PC-3 (cell line): Measurements from ENCODE around the gene ZCCHC2. TPM values are rescaled to one million over a fixed set of nuclear protein-coding genes. Genes with fewer than 3 reads are reported as not detected.

Experiments used
- ATAC-seq: fragments of 200-7000 bp; cut with Tn5 transposase; 2 replicates; pipeline ENCODE4 v1.9.1; 2020; ENCODE audit warnings: mild to moderate bottlenecking, moderate library complexity
- BruUV-seq: library from RNA; stranded (reverse); fragments of 400-500 nt; replicated peaks from 2 replicates; lab custom pipeline; 2021; lab: Mats Ljungman, UMichigan
- CTCF ChIA-PET: fragments of 300-600 bp; sonication (Branson Sonifier 250); formaldehyde crosslinking; loops from one replicate; lab custom pipeline; 2022; ENCODE audit warnings: antibody characterized with exemption; lab: Charles Lee
- POLR2A ChIA-PET: fragments of 300-600 bp; sonication (Branson Sonifier 250); formaldehyde crosslinking; loops from one replicate; lab custom pipeline; 2022; ENCODE audit warnings: antibody characterized with exemption; ENCODE audit not compliant: unreplicated experiment; lab: Charles Lee
- DNase-seq: peaks from one replicate; pipeline ENCODE4 v3.0.0-alpha.2; 2015
- H2AFZ ChIP-seq: fragments of 300-600 bp; sonication (generic); 2 replicates; pipeline ENCODE4 v1.6.0; 2016; ENCODE audit warnings: antibody characterized with exemption, low read length
- H3F3A ChIP-seq: fragments of 300-600 bp; sonication (generic); one replicate; pipeline ENCODE4 v1.6.0; 2017; ENCODE audit warnings: antibody characterized with exemption, low read length, control low read depth, mild to moderate bottlenecking; ENCODE audit not compliant: unreplicated experiment
- H3K27ac ChIP-seq: fragments of 300-600 bp; sonication (generic); 2 replicates; pipeline ENCODE4 v1.5.1; 2016; ENCODE audit warnings: mild to moderate bottlenecking, low read length
- H3K27me3 ChIP-seq: fragments of 300-600 bp; sonication (generic); 2 replicates; pipeline ENCODE4 v1.6.1; 2016; ENCODE audit warnings: low read length, mixed read lengths
- H3K36me3 ChIP-seq: fragments of 300-600 bp; sonication (generic); 2 replicates; pipeline ENCODE4 v1.6.1; 2016; ENCODE audit warnings: low read depth, mixed run types, low read length, mixed read lengths
- H3K4me1 ChIP-seq: fragments of 300-600 bp; sonication (generic); 2 replicates; pipeline ENCODE4 v1.5.1; 2016; ENCODE audit warnings: low read length; ENCODE audit not compliant: insufficient read depth
- H3K4me2 ChIP-seq: fragments of 300-600 bp; sonication (generic); 2 replicates; pipeline ENCODE4 v1.6.0; 2016; ENCODE audit warnings: low read length
- H3K4me3 ChIP-seq: fragments of 300-600 bp; sonication (generic); 2 replicates; pipeline ENCODE4 v1.5.1; 2016; ENCODE audit warnings: mild to moderate bottlenecking, low read length, mixed read lengths
- H3K79me2 ChIP-seq: fragments of 300-600 bp; sonication (generic); 2 replicates; pipeline ENCODE4 v1.6.1; 2017; ENCODE audit warnings: low read length, mixed read lengths
- H3K9ac ChIP-seq: fragments of 300-600 bp; sonication (generic); 2 replicates; pipeline ENCODE4 v1.6.0; 2016; ENCODE audit warnings: mild to moderate bottlenecking, low read length
- H3K9me2 ChIP-seq: fragments of 300-600 bp; sonication (generic); replicated peaks from 2 replicates; pipeline ENCODE4 v1.6.1; 2016; ENCODE audit warnings: mixed run types, low read length, mixed read lengths
- H3K9me3 ChIP-seq: fragments of 300-600 bp; sonication (generic); 2 replicates; pipeline ENCODE4 v1.6.1; 2016; ENCODE audit warnings: low read length, mixed read lengths
- H4K20me1 ChIP-seq: fragments of 300-600 bp; sonication (generic); 2 replicates; pipeline ENCODE4 v1.6.1; 2016; ENCODE audit warnings: low read length, mixed read lengths
- CTCF ChIP-seq: fragments of 300-600 bp; sonication (generic); conservative IDR thresholded peaks from 2 replicates; pipeline ENCODE4 v1.5.1; 2017; ENCODE audit warnings: antibody characterized with exemption, low read depth, mild to moderate bottlenecking, low read length
- EZH2 ChIP-seq: fragments of 300-600 bp; sonication (generic); IDR thresholded peaks from one replicate; pipeline ENCODE4 v1.6.1; 2017; ENCODE audit warnings: antibody characterized with exemption, mild to moderate bottlenecking, low read length; ENCODE audit not compliant: unreplicated experiment
- EZH2phosphoT487 ChIP-seq: fragments of 300-600 bp; sonication (generic); IDR thresholded peaks from 2 replicates; pipeline ENCODE4 v1.6.1; 2018; ENCODE audit warnings: mild to moderate bottlenecking, antibody characterized with exemption, low read length, borderline replicate concordance
- intact Hi-C: fragments of 100-400 bp; cut with micrococcal nuclease; formaldehyde crosslinking; loops from 2 replicates; pipeline ENCODE4 v1.9.0; 2023
- total RNA-seq: library from RNA; depleted of rRNA; stranded (reverse); fragments of >200 nt; gene quantifications from 2 replicates; pipeline ENCODE4 v1.2.3, GENCODE V29; 2014

Gene ZCCHC2
- total RNA-seq, 1 experiment from 2014 or later: 17.3 TPM

- no TSS peak for BruUV-seq
- ATAC-seq (no peak), DNase-seq (no peak)
- H3K79me2 ChIP-seq: peaks cover 85% of the 10 kb centered on the region
- ChIA-PET POLR2A (no interaction called here), CTCF (no interaction called here)
- no peaks in the 10 kb centered on the region for H3K9me3 ChIP-seq
- H3K9ac ChIP-seq: no peak overlapping the region
- peaks cover 5% of the 10 kb centered on the region for H3F3A ChIP-seq
- 0 out of 2 replicates have a peak, but pooled peaks cover 9% of the 10 kb centered on the region for H4K20me1 ChIP-seq
- H3K4me2 ChIP-seq: no peak overlapping the region
- intact Hi-C loops: no loop called here
- no peaks in the 10 kb centered on the region for H3K27me3 ChIP-seq
- no peaks in the 10 kb centered on the region for H3K36me3 ChIP-seq
- TF ChIP-seq CTCF (no peak), EZH2 (no peak), EZH2phosphoT487 (no peak)
- H3K4me1 ChIP-seq: peaks cover 24% of the 10 kb centered on the region
- no peak overlapping the region for H2AFZ ChIP-seq
- no peak overlapping the region for H3K27ac ChIP-seq
- no peaks in the 10 kb centered on the region for H3K9me2 ChIP-seq
- H3K4me3 ChIP-seq: no peak overlapping the region
Observed at GRCh38 chr18:62536005-62536404, 13.2 kb downstream of the ZCCHC2 start.

- peaks cover 24% of the 10 kb centered on the region for H3K4me1 ChIP-seq
- ChIA-PET POLR2A (no interaction called here), CTCF (interaction anchor here (0.7 kb wide), 1 partner anchor 290 kb away, joined by 5 read pairs; no protein-coding TSS in a partner anchor)
- ATAC-seq (peak; percentile 42), DNase-seq (peak; percentile 36)
- BruUV-seq: no TSS peak
- H3K9me2 ChIP-seq: no peaks in the 10 kb centered on the region
- no peak overlapping the region for H3K27ac ChIP-seq
- peak overlapping the region; percentile 45 for H3K4me2 ChIP-seq
- H3K9ac ChIP-seq: no peak overlapping the region
- H4K20me1 ChIP-seq: 0 out of 2 replicates have a peak, but pooled peaks cover 9% of the 10 kb centered on the region
- H3F3A ChIP-seq: peaks cover 5% of the 10 kb centered on the region
- H3K4me3 ChIP-seq: 0 out of 2 replicates have a peak overlapping the region, but pooled peaks have one; percentile 12
- TF ChIP-seq CTCF: no peak
- no peak for TF ChIP-seq EZH2
- TF ChIP-seq EZH2phosphoT487: no peak
- intact Hi-C loops: no loop called here
- no peak overlapping the region for H2AFZ ChIP-seq
- H3K9me3 ChIP-seq: no peaks in the 10 kb centered on the region
- no peaks in the 10 kb centered on the region for H3K27me3 ChIP-seq
- no peaks in the 10 kb centered on the region for H3K36me3 ChIP-seq
- H3K79me2 ChIP-seq: peaks cover 72% of the 10 kb centered on the region
Observed at GRCh38 chr18:62537042-62537894, 14.4 kb downstream of the ZCCHC2 start.

GRCh38 chr18:62537946-62538345 lies 15.1 kb downstream of the ZCCHC2 start:
- ChIA-PET CTCF (interaction anchor here (0.7 kb wide), 1 partner anchor 80 kb away, joined by 3 read pairs; no protein-coding TSS in a partner anchor), POLR2A (interaction anchor here (0.6 kb wide), 1 partner anchor 27 kb away, joined by 3 read pairs; no protein-coding TSS in a partner anchor)
- Histone ChIP-seq H3K36me3 (no peaks in the 10 kb centered on the region), H3K4me2 (peak overlapping the region; percentile 45), H2AFZ (no peak overlapping the region), H3K9ac (no peak overlapping the region), H3K79me2 (peaks cover 65% of the 10 kb centered on the region), H3K4me1 (peaks cover 24% of the 10 kb centered on the region), H3K9me3 (no peaks in the 10 kb centered on the region), H3K27ac (no peak overlapping the region), H3K27me3 (no peaks in the 10 kb centered on the region), H4K20me1 (0 out of 2 replicates have a peak, but pooled peaks cover 9% of the 10 kb centered on the region), H3K9me2 (no peaks in the 10 kb centered on the region), H3F3A (peaks cover 5% of the 10 kb centered on the region), H3K4me3 (0 out of 2 replicates have a peak overlapping the region, but pooled peaks have one; percentile 12)
- ATAC-seq: peak; percentile 84
- DNase-seq: peak; percentile 74
- TF ChIP-seq EZH2: no peak
- TF ChIP-seq CTCF: no peak
- TF ChIP-seq EZH2phosphoT487: no peak
- intact Hi-C loops: no loop called here
- BruUV-seq: no TSS peak
